Sigmoid colon (tissue), 7 donors: ENCODE measurements around the gene THNSL1. TPM values are rescaled to one million over a fixed set of nuclear protein-coding genes. Genes with fewer than 3 reads are reported as not detected.

ENCODE experiments used
- DNase-seq: peaks from one replicate; pipeline ENCODE4 v3.0.0-alpha.2; 2019
- H3K27ac ChIP-seq, 4 donors: fragments of 200-600 bp; sonication (generic); one replicate each; pipeline ENCODE4 v1.5.1; 2016 to 2019; ENCODE audit warnings: mild to moderate bottlenecking in 1 of 4
- H3K27me3 ChIP-seq, 3 donors: fragments of 200-600 bp; sonication (generic); one replicate each; pipeline ENCODE4 v1.5.1; 2019; ENCODE audit warnings: mild to moderate bottlenecking in 1 of 3
- H3K36me3 ChIP-seq, 4 donors: fragments of 200-600 bp; sonication (generic); one replicate each; pipeline ENCODE4 v1.5.1; 2016 to 2019
- H3K4me1 ChIP-seq, 4 donors: fragments of 200-600 bp; sonication (generic); one replicate each; pipeline ENCODE4 v1.5.1; 2017 to 2019
- H3K4me3 ChIP-seq, 4 donors: fragments of 200-600 bp; sonication (generic); one replicate each; pipeline ENCODE4 v1.5.1; 2017 to 2019; ENCODE audit warnings: mild to moderate bottlenecking in 2 of 4, moderate library complexity in 1 of 4
- H3K9me3 ChIP-seq, 4 donors: fragments of 200-600 bp in 3 of 4; sonication (generic) in 3 of 4; one replicate each; pipeline versions ENCODE4 v1.5.1 to v1.6.1; 2013 to 2019
- CTCF ChIP-seq, 4 experiments: fragments of 450-650 bp in 3 of 4; fragments of 200-600 bp in 1 of 4; IDR thresholded peaks; one replicate each; pipeline ENCODE4 v1.5.1; 2016 to 2019; ENCODE audit warnings: antibody characterized with exemption in 4 of 4, mild to moderate bottlenecking in 3 of 4, moderate library complexity in 2 of 4
- EP300 ChIP-seq, 4 donors: sonication (generic); formaldehyde crosslinking; IDR thresholded peaks; one replicate each; pipeline ENCODE4 v1.6.1; 2017; ENCODE audit warnings: antibody characterized with exemption in 4 of 4
- POLR2A ChIP-seq, 2 donors: fragments of 450-650 bp; IDR thresholded peaks; one replicate each; pipeline ENCODE4 v1.6.1; 2016; ENCODE audit warnings: antibody characterized with exemption in 2 of 2, mild to moderate bottlenecking in 2 of 2, moderate library complexity in 2 of 2
- POLR2AphosphoS5 ChIP-seq, 4 donors: sonication (generic); formaldehyde crosslinking; IDR thresholded peaks; one replicate each; pipeline ENCODE4 v1.6.1; 2017; ENCODE audit warnings: antibody characterized with exemption in 4 of 4
- WGBS, 2 donors: extraction: QIAGEN DNeasy Blood & Tissue Kit; methylation state at CpG; one replicate each; pipeline ENCODE4 v1.1.7; 2013; 5-methylcytosine and 5-hydroxymethylcytosine counted together
- intact Hi-C: fragments of 100-400 bp; cut with DNase I; formaldehyde crosslinking; loops from one replicate; pipeline ENCODE4 v1.15.1; 2023
- polyA plus RNA-seq, 3 donors: library from polyadenylated mRNA; stranded (reverse); fragments of 200-250 nt; gene quantifications; one replicate each; pipeline ENCODE4 v1.2.3, GENCODE V29; 2013
- total RNA-seq, 4 donors: library from RNA; depleted of rRNA; stranded (reverse); fragments of >200 nt; gene quantifications; one replicate each; pipeline ENCODE4 v1.1.0, GENCODE V29; 2016
- donor health status: healthy with polysubstance abuse.
- donor health status: Bipolar disorder and iron deficiency.
- donor health status: healthy.

Gene THNSL1
- total and polyA plus RNA-seq, 7 donors, result 0.36 to 2.1 (median 1.2) TPM

DNA sequence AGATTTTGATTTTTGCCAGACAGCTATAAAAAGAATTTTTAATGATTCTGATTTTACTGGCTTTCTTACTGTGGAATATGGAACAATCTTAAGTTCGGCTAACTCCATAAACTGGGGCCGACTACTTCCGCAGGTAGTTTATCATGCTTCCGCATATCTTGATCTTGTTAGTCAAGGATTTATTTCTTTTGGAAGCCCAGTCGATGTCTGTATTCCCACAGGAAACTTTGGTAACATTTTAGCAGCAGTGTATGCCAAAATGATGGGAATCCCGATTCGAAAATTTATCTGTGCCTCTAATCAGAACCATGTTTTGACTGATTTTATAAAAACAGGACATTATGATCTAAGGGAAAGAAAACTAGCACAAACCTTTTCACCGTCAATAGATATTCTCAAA lies 8.1 kb downstream of the THNSL1 start:
- Histone ChIP-seq H3K4me1 (no peaks in the 10 kb centered on the region), H3K27me3 (no peaks in the 10 kb centered on the region), H3K36me3 (no peaks in the 10 kb centered on the region), H3K4me3 (no peak overlapping the region), H3K27ac (no peak overlapping the region), H3K9me3 (no peaks in the 10 kb centered on the region)
- TF ChIP-seq EP300 (IDR thresholded peaks at IDR 0.05) (no peak), POLR2A (IDR thresholded peaks at IDR 0.05) (no peak), CTCF (IDR thresholded peaks at IDR 0.05) (no peak), POLR2AphosphoS5 (IDR thresholded peaks at IDR 0.05) (no peak)
- no peak for DNase-seq
- intact Hi-C loops, result no loop called here
- 92 to 93% methylated on average over 8 of the region's 8 CpGs for WGBS, 2 donors

- intact Hi-C loops, result no loop called here
- Histone ChIP-seq H3K27ac (no peak overlapping the region), H3K27me3 (no peaks in the 10 kb centered on the region), H3K4me3 (no peak overlapping the region), H3K4me1 (no peaks in the 10 kb centered on the region), H3K9me3 (no peaks in the 10 kb centered on the region), H3K36me3 (no peaks in the 10 kb centered on the region)
- WGBS, 2 donors, result 86% methylated on average over 1 of the region's 1 CpG
- no peak for DNase-seq
- TF ChIP-seq EP300 (IDR thresholded peaks at IDR 0.05) (no peak), CTCF (IDR thresholded peaks at IDR 0.05) (no peak), POLR2A (IDR thresholded peaks at IDR 0.05) (no peak), POLR2AphosphoS5 (IDR thresholded peaks at IDR 0.05) (no peak)
These were observed 10.1 kb downstream of the THNSL1 start for GRCh38 chr10:25026463-25026862.

DNA sequence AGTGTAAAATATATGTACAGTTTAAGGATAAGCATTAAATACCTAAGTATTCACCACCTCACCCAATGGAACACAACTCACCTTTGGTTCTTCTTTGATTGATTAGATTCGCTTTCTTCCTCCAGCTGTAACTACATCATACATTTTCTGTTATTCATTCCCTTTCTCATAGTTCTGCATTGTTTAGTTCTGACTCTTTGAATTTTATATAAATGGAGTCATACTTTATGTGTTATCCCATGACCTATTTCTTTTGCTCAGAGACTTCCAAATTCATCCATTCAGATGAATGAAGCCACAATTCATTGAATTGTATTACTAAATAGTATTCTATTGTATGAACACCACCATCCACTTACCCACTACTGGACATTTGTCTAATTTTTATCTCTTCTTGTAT lies 12.3 kb downstream of the THNSL1 start:
- TF ChIP-seq EP300 (IDR thresholded peaks at IDR 0.05) (no peak), POLR2AphosphoS5 (IDR thresholded peaks at IDR 0.05) (no peak), POLR2A (IDR thresholded peaks at IDR 0.05) (no peak), CTCF (IDR thresholded peaks at IDR 0.05) (no peak)
- Histone ChIP-seq H3K27ac (no peak overlapping the region), H3K4me1 (no peaks in the 10 kb centered on the region), H3K36me3 (no peaks in the 10 kb centered on the region), H3K4me3 (no peak overlapping the region), H3K27me3 (no peaks in the 10 kb centered on the region), H3K9me3 (no peaks in the 10 kb centered on the region)
- WGBS, 2 donors, result 98 to 99% methylated on average over 1 of the region's 1 CpG
- intact Hi-C loops, result no loop called here
- no peak for DNase-seq

GRCh38 chr10:25029519-25029918 lies 13.1 kb downstream of the THNSL1 start:
- WGBS, 2 donors, result 89 to 93% methylated on average over 2 of the region's 2 CpGs
- H3K9me3 ChIP-seq, result no peaks in the 10 kb centered on the region
- H3K27ac ChIP-seq, result no peak overlapping the region
- no peak for DNase-seq
- no peak overlapping the region for H3K4me3 ChIP-seq
- no peaks in the 10 kb centered on the region for H3K36me3 ChIP-seq
- TF ChIP-seq POLR2AphosphoS5 (IDR thresholded peaks at IDR 0.05) (no peak), EP300 (IDR thresholded peaks at IDR 0.05) (no peak), CTCF (IDR thresholded peaks at IDR 0.05) (no peak), POLR2A (IDR thresholded peaks at IDR 0.05) (no peak)
- intact Hi-C loops, result no loop called here
- H3K4me1 ChIP-seq, result no peaks in the 10 kb centered on the region
- no peaks in the 10 kb centered on the region for H3K27me3 ChIP-seq

DNA sequence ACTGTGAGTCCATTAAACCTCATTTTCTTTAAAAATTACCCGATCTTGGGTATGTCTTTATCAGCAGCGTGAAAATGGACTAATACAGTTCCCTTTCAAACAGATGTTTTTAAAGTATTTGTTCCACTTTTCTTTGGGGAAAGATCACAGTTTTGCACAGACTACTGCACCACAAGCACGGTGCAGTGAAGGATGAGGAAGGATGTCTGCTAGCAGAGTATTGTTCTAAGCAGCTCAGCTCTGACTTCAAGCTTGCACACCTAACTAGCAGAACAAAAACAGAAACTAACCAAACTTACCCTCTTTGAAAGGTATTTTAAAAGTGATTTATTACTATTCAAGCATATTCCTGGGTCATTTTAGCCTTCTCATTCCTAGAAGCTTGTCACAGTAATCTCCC lies 20.0 kb downstream of the THNSL1 start:
- H3K36me3 ChIP-seq, result no peaks in the 10 kb centered on the region
- no peak overlapping the region for H3K4me3 ChIP-seq
- DNase-seq, result no peak
- no peaks in the 10 kb centered on the region for H3K4me1 ChIP-seq
- TF ChIP-seq POLR2A (IDR thresholded peaks at IDR 0.05) (no peak), POLR2AphosphoS5 (IDR thresholded peaks at IDR 0.05) (no peak), EP300 (IDR thresholded peaks at IDR 0.05) (no peak), CTCF (IDR thresholded peaks at IDR 0.05) (no peak)
- H3K27ac ChIP-seq, result no peak overlapping the region
- 34 to 91% methylated on average over 3 of the region's 3 CpGs for WGBS, 2 donors
- H3K27me3 ChIP-seq, result no peaks in the 10 kb centered on the region
- intact Hi-C loops, result no loop called here
- no peaks in the 10 kb centered on the region for H3K9me3 ChIP-seq
